Measurements from ENCODE around the gene ARSJ.
"Not testable (repeated sequence)": the region's sequence is repeated elsewhere in the genome, so short reads cannot be mapped to it uniquely, and the experiment has no call there.

Gene ARSJ

DNA sequence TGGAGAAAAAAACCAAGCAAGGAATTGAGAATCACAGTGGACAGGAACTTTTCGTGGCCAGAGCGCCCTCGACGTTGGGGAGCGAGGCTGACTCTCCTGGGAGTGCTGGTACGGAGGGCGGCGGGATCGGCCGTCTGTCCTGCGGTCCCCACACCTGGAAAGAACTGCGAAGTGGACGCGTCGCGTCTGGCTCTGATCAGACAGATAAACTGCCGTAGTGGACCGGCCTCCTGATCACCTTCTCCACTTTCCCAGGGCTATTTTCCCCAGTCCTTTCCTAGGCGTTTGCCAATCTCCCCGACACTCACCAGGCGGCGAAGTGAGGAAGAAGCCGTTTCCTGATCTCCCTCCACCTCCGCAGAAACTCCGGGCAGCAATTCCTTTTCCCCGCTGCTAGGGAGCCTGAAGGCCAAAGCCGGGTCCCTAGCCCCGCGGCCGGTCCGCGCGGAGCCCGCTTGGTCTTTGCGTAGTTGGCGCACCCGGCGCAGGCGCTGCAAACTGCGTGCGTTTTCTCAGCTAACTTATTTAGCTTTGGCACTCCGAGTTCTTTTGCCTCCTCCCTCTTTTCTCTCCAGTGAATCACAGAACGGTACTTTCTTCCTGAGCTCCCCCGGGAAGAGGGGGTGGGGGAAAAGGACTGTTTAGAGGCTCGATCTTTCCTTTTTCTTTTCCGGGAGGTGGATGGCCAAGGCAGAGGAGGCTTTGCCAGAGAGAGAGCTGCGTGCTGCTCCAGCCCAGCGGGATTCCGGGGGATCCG is at the start of gene ARSJ:
Gene ARSJ, minus strand, starts transcription at position 500 of the 757 bp plus-strand sequence. CDS start 813 bp downstream, outside the sequence.
- peak; percentile 87 for DNase-seq (ENCODE audit: low read depth)
- H3K36me3 ChIP-seq (ENCODE audit: control insufficient read depth, insufficient read depth, low read length, severe bottlenecking) = no peaks in the 10 kb centered on the region
- peaks cover 6% of the 10 kb centered on the region for H3K9me3 ChIP-seq (ENCODE audit: control insufficient read depth, low read length)
- peaks cover 39% of the 10 kb centered on the region for H3K4me1 ChIP-seq (ENCODE audit: control insufficient read depth, insufficient read depth, low read length)
- H3K9ac ChIP-seq (ENCODE audit: low read length) = peak within 1 kb of the TSS; percentile 87
- no peaks in the 10 kb centered on the region for H3K27me3 ChIP-seq (replicated peaks; ENCODE audit: control insufficient read depth, insufficient read depth, low read length)
- peak within 1 kb of the TSS; percentile 94 for H3K4me3 ChIP-seq (ENCODE audit: low read length)

DNA sequence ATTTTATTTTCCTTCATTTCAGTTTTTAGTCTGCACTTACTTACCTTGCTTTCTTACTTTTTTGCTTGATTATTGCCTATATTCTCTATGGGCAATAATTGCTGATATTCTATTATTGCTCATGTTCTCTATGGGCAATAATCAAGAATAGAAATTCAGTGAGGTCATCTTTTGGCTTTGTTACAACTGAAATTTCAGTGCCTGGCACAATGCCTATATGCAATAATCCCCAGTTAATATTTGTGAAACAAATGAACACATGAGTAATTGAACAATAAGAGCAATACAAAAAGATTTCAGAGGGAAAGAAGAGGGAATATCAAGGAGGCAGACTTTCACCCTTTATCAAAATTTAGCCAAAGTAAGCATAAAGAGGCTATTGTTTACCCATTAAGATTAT is 48.6 kb upstream of the ARSJ start:
- Histone ChIP-seq H3K4me3 (ENCODE audit: low read length) (no peak overlapping the region), H3K4me1 (ENCODE audit: control insufficient read depth, insufficient read depth, low read length) (no peaks in the 10 kb centered on the region), H3K27me3 (replicated peaks; ENCODE audit: control insufficient read depth, insufficient read depth, low read length) (no peaks in the 10 kb centered on the region), H3K9ac (ENCODE audit: low read length) (no peak overlapping the region), H3K36me3 (ENCODE audit: control insufficient read depth, insufficient read depth, low read length, severe bottlenecking) (no peaks in the 10 kb centered on the region), H3K9me3 (ENCODE audit: control insufficient read depth, low read length) (no peaks in the 10 kb centered on the region)
- DNase-seq (ENCODE audit: low read depth) = no peak

DNA sequence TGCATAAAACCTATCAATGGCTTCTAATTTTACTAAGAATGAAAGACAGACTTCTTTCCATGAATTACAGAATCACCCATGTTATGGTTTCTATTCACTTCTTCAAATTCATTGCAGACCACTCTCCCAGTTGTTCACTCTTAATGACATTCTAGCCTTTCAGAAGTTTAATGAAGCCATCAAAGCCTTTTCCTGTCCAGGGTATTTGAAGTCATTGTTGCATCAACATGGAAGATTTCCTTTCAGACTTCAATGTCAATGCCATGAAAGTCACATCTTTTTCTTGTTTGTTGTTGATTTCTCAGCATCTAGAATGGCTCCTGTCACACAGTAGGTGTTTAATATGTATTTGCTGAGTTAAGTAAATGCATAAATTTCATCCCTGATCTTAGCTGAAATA is 48.1 kb upstream of the ARSJ start:
- H3K9ac ChIP-seq (ENCODE audit: low read length) = no peak overlapping the region
- no peaks in the 10 kb centered on the region for H3K4me1 ChIP-seq (ENCODE audit: control insufficient read depth, insufficient read depth, low read length)
- no peaks in the 10 kb centered on the region for H3K9me3 ChIP-seq (ENCODE audit: control insufficient read depth, low read length)
- no peak for DNase-seq (ENCODE audit: low read depth)
- H3K36me3 ChIP-seq (ENCODE audit: control insufficient read depth, insufficient read depth, low read length, severe bottlenecking) = no peaks in the 10 kb centered on the region
- no peaks in the 10 kb centered on the region for H3K27me3 ChIP-seq (replicated peaks; ENCODE audit: control insufficient read depth, insufficient read depth, low read length)
- no peak overlapping the region for H3K4me3 ChIP-seq (ENCODE audit: low read length)

DNA sequence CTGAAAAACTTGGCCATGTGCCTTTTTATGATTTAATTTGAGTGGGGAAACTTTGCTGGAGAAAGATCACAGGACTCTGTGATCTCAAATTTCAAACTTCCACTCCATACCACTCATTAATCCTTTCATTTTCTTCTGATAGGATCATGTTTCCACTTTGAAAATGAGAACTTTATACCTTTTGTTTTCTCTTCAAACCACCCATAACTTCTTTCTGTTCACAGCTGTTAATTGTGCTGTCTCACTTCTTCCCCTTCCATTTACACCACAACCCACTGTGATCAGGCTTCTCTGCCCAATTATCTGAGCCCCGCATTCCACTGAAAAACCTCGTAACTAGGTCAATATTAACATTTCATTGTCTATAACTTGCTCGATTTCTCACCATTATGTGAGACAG is 47.0 kb upstream of the ARSJ start:
- Histone ChIP-seq H3K27me3 (replicated peaks; ENCODE audit: control insufficient read depth, insufficient read depth, low read length) (no peaks in the 10 kb centered on the region), H3K36me3 (ENCODE audit: control insufficient read depth, insufficient read depth, low read length, severe bottlenecking) (no peaks in the 10 kb centered on the region), H3K4me3 (ENCODE audit: low read length) (no peak overlapping the region), H3K4me1 (ENCODE audit: control insufficient read depth, insufficient read depth, low read length) (no peaks in the 10 kb centered on the region), H3K9me3 (ENCODE audit: control insufficient read depth, low read length) (no peaks in the 10 kb centered on the region), H3K9ac (ENCODE audit: low read length) (no peak overlapping the region)
- DNase-seq (ENCODE audit: low read depth) = no peak

DNA sequence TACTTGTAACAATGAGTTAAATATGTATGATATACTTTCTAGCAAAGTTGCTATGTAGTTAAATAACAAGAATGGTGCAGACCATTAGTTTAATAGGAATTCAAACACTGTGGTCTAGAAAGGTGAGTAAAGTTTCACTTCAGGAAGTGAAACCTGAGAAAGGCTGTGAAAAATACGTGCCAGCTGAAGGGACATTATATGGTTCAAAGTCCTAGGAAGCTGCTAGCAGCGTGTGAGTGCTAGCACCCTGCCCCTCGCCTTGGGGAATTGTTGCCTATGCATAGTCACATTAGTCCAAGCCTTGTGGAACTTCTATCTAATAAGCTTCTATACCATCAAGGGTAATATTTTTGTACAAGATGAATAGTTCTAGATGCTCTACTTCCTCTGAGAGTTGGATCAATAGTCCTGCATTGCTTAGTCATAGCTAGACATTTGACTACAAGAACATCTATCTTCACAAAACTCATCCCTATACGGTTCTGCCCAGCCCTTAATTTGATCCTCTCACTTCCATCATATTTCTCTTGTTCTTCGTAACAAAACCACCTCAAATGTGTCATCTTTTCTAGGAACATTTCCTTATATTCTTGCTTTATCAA is 45.8 kb upstream of the ARSJ start:
- no peaks in the 10 kb centered on the region for H3K9me3 ChIP-seq (ENCODE audit: control insufficient read depth, low read length)

DNA sequence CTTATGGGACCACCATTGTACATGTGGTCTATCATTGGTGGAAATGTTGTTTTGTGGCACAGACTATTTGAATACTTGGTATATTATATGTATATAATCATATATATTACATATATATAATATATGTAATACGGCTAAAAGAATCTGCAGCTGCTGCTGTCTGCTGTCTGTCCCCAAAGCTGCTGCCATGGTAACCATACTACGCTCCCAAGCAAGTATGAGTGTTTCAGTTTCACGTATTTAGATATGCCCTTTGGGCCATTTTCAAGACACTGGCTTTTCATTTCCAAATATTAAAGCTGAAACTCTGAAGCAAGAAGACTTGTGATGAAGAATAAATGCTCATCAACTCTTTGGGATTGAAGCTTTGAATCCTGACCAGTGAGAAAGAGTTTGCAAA is 42.0 kb upstream of the ARSJ start:
- H3K9ac ChIP-seq (ENCODE audit: low read length) = no peak overlapping the region

More for the DNA sequence above, 45.8 kb upstream of the ARSJ start:
- DNase-seq (ENCODE audit: low read depth) = no peak
- Histone ChIP-seq H3K27me3 (replicated peaks; ENCODE audit: control insufficient read depth, insufficient read depth, low read length) (no peaks in the 10 kb centered on the region), H3K4me3 (ENCODE audit: low read length) (no peak overlapping the region), H3K4me1 (ENCODE audit: control insufficient read depth, insufficient read depth, low read length) (no peaks in the 10 kb centered on the region), H3K36me3 (ENCODE audit: control insufficient read depth, insufficient read depth, low read length, severe bottlenecking) (no peaks in the 10 kb centered on the region), H3K9ac (ENCODE audit: low read length) (no peak overlapping the region)

DNA sequence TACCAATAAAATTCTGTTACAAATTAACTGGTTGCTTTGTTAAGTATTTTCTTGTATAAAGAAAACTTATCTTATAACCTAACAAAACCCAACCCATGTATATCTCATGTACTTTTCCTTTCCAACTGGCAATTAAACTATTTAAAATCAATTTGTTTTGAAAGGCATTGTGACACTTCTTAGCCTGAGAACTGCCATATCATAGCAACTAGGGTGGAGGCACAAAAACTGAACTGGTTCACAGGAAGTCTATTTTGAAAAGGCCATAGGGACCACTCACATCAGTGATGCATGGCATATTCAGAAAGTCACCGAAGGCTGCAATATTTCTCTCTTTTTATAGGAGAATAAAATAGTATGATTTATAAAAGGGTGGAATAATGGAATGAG is 40.5 kb upstream of the ARSJ start:
- peaks cover 19% of the 10 kb centered on the region for H3K4me1 ChIP-seq (ENCODE audit: control insufficient read depth, insufficient read depth, low read length)
- no peak overlapping the region for H3K9ac ChIP-seq (ENCODE audit: low read length)
- H3K36me3 ChIP-seq (ENCODE audit: control insufficient read depth, insufficient read depth, low read length, severe bottlenecking) = no peaks in the 10 kb centered on the region
- no peaks in the 10 kb centered on the region for H3K9me3 ChIP-seq (ENCODE audit: control insufficient read depth, low read length)
- H3K4me3 ChIP-seq (ENCODE audit: low read length) = no peak overlapping the region
- no peaks in the 10 kb centered on the region for H3K27me3 ChIP-seq (replicated peaks; ENCODE audit: control insufficient read depth, insufficient read depth, low read length)
- no peak for DNase-seq (ENCODE audit: low read depth)

More for the DNA sequence above, 42.0 kb upstream of the ARSJ start:
- H3K9me3 ChIP-seq (ENCODE audit: control insufficient read depth, low read length) = no peaks in the 10 kb centered on the region
- no peaks in the 10 kb centered on the region for H3K36me3 ChIP-seq (ENCODE audit: control insufficient read depth, insufficient read depth, low read length, severe bottlenecking)
- peaks cover 14% of the 10 kb centered on the region for H3K4me1 ChIP-seq (ENCODE audit: control insufficient read depth, insufficient read depth, low read length)
- no peak for DNase-seq (ENCODE audit: low read depth)
- no peaks in the 10 kb centered on the region for H3K27me3 ChIP-seq (replicated peaks; ENCODE audit: control insufficient read depth, insufficient read depth, low read length)
- no peak overlapping the region for H3K4me3 ChIP-seq (ENCODE audit: low read length)

DNA sequence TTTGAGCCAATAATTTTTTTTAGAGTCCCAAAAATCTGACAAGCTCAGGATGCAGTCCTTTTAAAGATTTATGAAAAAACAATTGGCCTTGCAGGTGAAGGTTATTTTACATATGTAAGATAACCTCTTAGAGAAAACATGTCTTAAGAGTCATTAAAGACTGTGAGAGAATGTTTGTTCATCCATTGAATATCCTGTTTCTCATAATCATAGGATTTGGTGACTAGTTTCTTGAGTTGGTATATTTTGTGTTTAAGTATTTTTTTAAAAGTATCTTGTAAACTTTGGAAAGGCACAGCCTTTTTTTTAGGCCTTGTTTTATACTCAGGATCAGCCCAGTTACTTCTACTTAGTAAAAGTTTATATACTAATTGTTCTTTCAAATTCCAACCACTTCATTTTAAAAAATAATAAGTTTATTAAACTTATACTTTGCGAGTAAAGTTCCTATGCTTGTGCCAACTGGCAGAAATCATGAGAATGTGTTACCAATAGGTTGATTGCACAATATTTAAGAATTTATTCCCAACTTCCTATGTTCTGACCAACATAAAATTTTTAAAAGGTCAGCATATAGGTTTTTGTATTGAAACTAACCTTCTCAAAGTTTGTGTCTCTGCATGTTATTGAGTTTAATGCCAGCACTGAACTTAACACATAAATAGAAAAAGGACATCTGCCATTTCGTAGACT is 40.0 kb upstream of the ARSJ start:
- Histone ChIP-seq H3K36me3 (ENCODE audit: control insufficient read depth, insufficient read depth, low read length, severe bottlenecking) (no peaks in the 10 kb centered on the region), H3K9ac (ENCODE audit: low read length) (no peak overlapping the region), H3K27me3 (replicated peaks; ENCODE audit: control insufficient read depth, insufficient read depth, low read length) (no peaks in the 10 kb centered on the region)

DNA sequence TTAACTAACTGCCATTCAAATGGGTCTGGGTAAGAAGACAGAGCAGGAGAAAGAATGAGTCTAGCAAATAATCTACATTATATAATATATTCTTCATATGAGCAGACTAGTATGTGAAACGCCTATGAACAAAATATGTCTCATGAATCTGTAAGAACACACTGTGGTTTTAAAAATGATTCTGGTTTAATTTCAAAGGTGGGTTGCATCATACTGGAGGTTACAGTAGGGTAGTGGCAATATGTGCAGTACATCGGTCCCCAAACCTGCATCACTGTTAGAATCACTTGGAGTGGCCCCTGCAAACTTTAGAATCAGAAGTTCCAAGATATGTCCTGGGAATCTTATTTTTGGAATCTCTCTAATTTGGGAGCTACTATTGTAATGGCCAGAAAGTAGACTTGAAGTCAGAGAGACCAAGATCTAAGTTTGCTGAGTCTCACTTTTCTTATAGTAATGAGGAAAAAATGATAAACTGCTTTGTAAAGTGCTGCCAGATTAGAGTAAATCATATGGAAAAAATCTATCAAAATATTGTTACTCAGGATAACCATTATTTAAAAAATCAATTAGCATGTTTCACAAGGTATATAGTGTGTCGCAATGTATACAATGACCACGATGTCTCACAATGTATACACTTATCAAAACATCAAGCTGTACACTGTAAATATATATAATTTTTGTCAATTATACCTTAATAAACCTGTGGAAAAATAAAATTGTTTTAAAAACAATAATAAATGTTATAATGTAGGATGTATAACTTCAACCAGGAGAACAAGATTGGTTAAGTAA is 37.9 kb upstream of the ARSJ start:
- Histone ChIP-seq H3K9me3 (ENCODE audit: control insufficient read depth, low read length) (no peaks in the 10 kb centered on the region), H3K9ac (ENCODE audit: low read length) (no peak overlapping the region), H3K4me3 (ENCODE audit: low read length) (no peak overlapping the region), H3K36me3 (ENCODE audit: control insufficient read depth, insufficient read depth, low read length, severe bottlenecking) (no peaks in the 10 kb centered on the region), H3K27me3 (replicated peaks; ENCODE audit: control insufficient read depth, insufficient read depth, low read length) (no peaks in the 10 kb centered on the region), H3K4me1 (ENCODE audit: control insufficient read depth, insufficient read depth, low read length) (peaks cover 23% of the 10 kb centered on the region)
- DNase-seq (ENCODE audit: low read depth) = no peak

More for the DNA sequence above, 40.0 kb upstream of the ARSJ start:
- Histone ChIP-seq H3K4me3 (ENCODE audit: low read length) (no peak overlapping the region), H3K9me3 (ENCODE audit: control insufficient read depth, low read length) (no peaks in the 10 kb centered on the region), H3K4me1 (ENCODE audit: control insufficient read depth, insufficient read depth, low read length) (peaks cover 23% of the 10 kb centered on the region)
- DNase-seq (ENCODE audit: low read depth) = peak; percentile 62

DNA sequence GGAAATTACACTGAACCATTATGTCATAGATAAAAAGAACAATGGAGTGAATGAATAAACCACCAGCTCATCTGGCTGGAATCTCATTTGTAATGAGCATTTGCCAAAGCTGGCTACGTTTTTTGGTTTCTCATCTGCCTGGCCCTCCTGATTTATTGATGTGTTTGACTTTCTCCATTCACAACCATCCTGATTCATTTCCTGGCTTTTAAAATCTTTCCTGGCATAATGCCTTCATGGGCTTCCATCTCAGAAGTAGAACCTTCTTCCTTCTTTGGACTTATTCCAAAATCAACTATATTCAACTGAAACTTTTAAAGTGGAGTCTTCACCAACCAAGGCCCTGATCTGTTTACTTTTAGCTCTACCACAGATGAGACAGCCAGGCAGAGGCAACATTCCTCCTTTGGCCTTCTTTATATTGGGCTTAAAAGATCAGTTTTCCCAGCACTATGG is 36.0 kb upstream of the ARSJ start:
- H3K9ac ChIP-seq (ENCODE audit: low read length) = no peak overlapping the region
- no peak overlapping the region for H3K4me3 ChIP-seq (ENCODE audit: low read length)
- H3K36me3 ChIP-seq (ENCODE audit: control insufficient read depth, insufficient read depth, low read length, severe bottlenecking) = no peaks in the 10 kb centered on the region
- H3K4me1 ChIP-seq (ENCODE audit: control insufficient read depth, insufficient read depth, low read length) = peaks cover 23% of the 10 kb centered on the region
- no peaks in the 10 kb centered on the region for H3K27me3 ChIP-seq (replicated peaks; ENCODE audit: control insufficient read depth, insufficient read depth, low read length)
- H3K9me3 ChIP-seq (ENCODE audit: control insufficient read depth, low read length) = peaks cover 3% of the 10 kb centered on the region
- DNase-seq (ENCODE audit: low read depth) = peak; percentile 70

DNA sequence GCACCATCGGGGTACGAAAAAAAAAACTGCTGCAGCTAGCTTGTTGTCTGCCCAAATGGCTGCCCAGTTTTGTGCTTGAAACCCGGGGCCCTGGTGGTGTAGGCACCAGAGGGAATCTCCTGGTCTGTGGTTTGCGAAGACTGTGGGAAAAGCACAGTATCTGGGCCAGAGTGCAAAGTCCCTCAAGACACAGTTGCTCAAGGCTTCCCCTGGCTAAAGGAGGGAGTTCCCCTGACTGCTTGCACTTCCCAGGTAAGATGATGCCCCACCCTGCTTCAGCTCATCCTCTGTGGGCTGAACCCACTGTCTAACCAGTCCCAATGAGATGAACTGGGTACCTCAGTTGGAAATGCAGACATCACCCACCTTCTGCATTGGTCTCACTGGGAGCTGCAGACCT is 33.8 kb upstream of the ARSJ start:
- H3K9ac ChIP-seq (ENCODE audit: low read length); H3K36me3 ChIP-seq (ENCODE audit: control insufficient read depth, insufficient read depth, low read length, severe bottlenecking); H3K9me3 ChIP-seq (ENCODE audit: control insufficient read depth, low read length); DNase-seq (ENCODE audit: low read depth); H3K4me3 ChIP-seq (ENCODE audit: low read length); H3K27me3 ChIP-seq (replicated peaks; ENCODE audit: control insufficient read depth, insufficient read depth, low read length): not testable (repeated sequence)
- peaks cover 12% of the 10 kb centered on the region for H3K4me1 ChIP-seq (ENCODE audit: control insufficient read depth, insufficient read depth, low read length)

Data from adipocyte (in vitro differentiated cells).